ENCODE data around the gene DLGAP4.

DLGAP4 gene

DNA sequence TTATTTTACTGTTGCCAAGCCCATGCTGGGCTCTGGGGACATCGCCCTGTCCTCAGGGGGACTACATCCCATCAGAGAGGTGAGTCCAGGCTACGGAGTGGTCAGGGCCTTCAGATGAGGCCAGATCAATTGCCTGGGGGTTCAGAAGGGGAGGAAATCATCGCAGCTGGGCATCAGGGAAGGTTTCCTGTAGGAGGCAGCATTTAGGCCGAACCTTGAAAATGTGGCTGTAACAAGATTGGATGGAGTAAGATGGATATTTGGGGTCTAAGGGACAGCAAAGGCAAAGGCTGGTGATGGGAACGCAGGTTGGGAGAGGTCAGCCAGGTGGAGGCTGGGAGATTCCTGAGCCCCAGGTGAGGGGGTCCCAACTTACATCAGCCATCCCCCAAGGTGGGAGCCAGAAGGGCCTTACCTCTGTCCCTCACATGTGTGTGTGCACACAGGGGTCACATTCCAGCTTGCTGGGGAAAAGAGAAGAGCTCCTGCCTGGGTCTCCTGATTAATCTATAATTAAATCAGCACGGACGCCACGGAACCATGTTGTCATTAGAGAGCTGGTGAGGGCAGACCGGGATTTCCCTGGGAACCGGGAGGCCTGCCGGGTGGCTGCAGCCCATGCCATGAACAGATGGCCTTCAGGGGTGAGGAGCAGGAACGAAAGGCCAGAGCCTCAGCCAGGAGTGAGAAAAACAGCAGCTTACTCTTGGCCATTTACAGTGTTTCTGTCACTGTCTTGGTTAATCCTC lies 30.5 kb upstream of the DLGAP4 start:
- no peak for DNase-seq

- DNase-seq = no peak
Observed at GRCh38 chr20:36277546-36277945, 28.6 kb upstream of the DLGAP4 start.

GRCh38 chr20:36279362-36279761 lies 26.8 kb upstream of the DLGAP4 start:
- no peak for DNase-seq

DNA sequence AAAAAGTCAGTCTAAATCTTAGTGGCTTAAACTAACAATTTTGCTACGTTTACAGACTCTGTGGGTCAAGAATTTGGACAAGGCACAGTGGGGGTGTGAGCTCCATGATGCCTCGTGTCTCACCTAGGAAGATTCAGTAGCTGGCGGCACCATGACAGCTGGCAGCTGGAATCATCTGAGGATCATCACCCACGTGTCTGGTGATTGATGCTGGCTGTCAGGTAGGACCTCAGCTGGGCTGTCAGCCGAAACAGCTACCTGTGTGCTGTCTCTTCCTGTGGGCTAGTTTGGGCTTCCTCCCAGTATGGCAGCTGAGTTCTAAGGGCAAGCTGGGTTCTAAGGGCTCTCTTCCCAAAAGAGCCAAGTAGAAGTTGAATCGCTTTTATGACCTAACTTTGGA lies 26.4 kb upstream of the DLGAP4 start:
- no peak for DNase-seq

DNA sequence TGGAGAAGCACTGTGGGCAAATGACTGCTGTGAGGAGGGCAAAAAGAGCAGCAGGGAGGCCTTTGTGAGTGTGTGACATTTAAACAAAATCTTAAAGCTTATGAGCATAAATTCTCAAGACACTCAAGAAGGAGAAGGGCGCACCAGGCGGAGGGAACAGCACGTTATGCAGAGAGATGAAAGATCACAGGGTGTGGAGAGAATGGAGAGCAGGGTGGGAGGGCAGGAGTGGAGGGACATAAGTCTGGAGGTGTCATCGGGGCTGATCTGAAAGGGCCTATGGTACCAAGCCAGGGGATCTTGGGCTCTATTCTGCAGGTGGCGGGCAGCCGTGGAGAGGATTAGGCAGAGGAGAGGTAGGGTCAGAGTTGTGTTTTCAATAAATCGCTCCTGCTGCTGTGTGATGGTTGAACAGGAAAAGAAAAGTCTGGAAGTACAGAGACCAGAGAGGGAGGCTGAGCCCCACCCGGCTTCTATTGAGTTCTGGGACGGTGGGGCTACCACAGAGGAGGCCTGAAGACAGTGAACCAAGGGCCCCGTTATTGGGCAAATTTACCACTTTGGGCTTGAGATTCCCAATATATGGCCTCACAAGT lies 24.3 kb upstream of the DLGAP4 start:
- DNase-seq = no peak

GRCh38 chr20:36284751-36285150 lies 21.4 kb upstream of the DLGAP4 start:
- DNase-seq = no peak

GRCh38 chr20:36285746-36286447 lies 20.2 kb upstream of the DLGAP4 start:
- no peak for DNase-seq

GRCh38 chr20:36297656-36298055 lies 8.5 kb upstream of the DLGAP4 start:
- no peak for DNase-seq

DNA sequence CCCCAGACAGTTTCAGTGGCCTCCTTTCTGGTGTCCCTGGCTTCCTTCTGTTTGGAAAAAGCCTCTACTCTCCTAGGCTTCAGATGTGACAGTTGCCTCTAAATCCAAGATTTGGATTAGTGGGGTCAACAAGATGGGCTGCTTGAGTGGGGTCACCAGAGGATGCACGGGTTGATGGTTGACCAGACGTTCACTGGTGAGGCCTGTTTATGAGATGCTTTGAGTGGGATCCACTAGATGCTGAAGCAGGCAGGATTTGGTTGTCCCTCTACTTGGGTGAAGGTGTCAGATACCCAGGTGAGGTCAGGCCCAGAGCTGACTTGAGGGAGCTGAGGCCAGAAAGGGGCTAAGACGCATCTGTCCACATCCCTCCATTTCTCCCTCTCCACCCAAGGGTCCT lies 8.1 kb upstream of the DLGAP4 start:
- no peak for DNase-seq

GRCh38 chr20:36298795-36299339 lies 7.3 kb upstream of the DLGAP4 start:
- no peak for DNase-seq

- DNase-seq = no peak
Observed at GRCh38 chr20:36299459-36299858, 6.7 kb upstream of the DLGAP4 start.

GRCh38 chr20:36301359-36302119 lies 4.6 kb upstream of the DLGAP4 start:
- no peak for DNase-seq

- DNase-seq = no peak
Observed at GRCh38 chr20:36303020-36303595, 3.0 kb upstream of the DLGAP4 start.

DNA sequence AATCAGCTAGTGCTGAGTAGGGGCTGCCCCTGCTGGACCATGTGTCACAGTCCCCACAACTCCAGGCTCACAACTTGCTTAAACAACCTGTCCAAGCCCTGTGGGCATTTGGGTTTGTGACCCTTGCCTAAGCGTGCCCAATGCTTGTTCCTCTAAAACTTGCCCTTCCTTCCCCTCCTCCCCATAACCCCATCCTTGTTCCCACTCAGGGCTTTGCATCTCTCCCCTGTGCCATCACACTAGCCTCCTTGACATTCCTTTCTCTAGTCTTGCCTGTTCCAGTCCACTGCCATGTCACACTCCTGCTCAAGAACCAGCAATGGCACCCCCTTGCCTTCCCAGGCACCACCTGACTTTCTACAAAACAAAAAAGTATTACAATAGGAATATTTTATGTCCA lies 2.3 kb upstream of the DLGAP4 start:
- no peak for DNase-seq

- no peak for DNase-seq
Observed at GRCh38 chr20:36304786-36305495, 1.2 kb upstream of the DLGAP4 start.

- DNase-seq = no peak
Observed at GRCh38 chr20:36306553-36307411, 643 bp downstream of the DLGAP4 start.

GRCh38 chr20:36307412-36308325 lies 1.5 kb downstream of the DLGAP4 start:
- DNase-seq = no peak

- DNase-seq = no peak
Observed at GRCh38 chr20:36308353-36308752, 2.2 kb downstream of the DLGAP4 start.

DNA sequence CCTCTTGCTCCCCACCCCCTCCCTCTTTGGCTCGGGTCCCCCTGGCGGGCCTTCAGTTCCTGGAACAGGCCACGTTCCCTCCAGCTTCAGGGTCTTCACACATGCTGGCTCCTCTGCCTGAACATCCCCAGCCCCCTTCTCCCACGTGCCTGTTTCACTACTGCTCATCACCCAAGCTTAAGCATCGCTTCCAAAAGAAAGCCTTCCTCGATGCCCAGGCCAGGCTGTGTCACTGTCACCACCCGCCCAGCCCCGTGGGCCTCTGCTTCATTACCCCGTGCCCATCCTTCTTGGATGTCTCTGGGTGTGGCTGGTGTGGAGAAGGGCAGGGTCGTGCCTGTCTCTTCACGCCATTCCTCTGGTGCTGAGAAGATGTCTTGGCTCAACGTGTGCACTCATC lies 2.8 kb downstream of the DLGAP4 start:
- no peak for DNase-seq

DNA sequence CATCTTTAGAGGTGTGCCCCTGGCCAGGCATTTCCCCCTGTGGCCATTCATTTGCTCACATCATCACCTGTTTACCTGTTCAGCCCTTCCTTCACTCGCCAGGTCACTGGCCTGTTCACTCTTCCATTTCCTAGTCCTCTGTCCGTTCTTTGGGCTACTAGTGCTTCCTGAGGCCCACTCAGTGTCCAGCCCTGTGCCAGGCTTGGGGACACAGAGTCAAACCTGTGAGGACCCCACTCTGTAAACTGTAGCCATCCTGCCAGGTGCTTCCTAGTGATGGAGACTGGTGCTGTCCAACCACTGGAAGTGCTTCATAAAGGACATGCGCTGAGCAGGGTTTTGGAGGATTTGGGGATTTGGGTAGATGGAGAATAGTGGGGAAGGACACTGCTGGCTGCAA lies 3.5 kb downstream of the DLGAP4 start:
- no peak for DNase-seq
